OCI-M1 (cell line): ENCODE results near the gene SHANK3.
"Not testable (repeated sequence)": the region's sequence is repeated elsewhere in the genome, so short reads cannot be mapped to it uniquely, and the experiment has no call there.

ENCODE experiments used
- DNase-seq: peaks from one replicate; lab custom pipeline; 2025; lab: John Stamatoyannopoulos, UW

SHANK3 gene

DNA sequence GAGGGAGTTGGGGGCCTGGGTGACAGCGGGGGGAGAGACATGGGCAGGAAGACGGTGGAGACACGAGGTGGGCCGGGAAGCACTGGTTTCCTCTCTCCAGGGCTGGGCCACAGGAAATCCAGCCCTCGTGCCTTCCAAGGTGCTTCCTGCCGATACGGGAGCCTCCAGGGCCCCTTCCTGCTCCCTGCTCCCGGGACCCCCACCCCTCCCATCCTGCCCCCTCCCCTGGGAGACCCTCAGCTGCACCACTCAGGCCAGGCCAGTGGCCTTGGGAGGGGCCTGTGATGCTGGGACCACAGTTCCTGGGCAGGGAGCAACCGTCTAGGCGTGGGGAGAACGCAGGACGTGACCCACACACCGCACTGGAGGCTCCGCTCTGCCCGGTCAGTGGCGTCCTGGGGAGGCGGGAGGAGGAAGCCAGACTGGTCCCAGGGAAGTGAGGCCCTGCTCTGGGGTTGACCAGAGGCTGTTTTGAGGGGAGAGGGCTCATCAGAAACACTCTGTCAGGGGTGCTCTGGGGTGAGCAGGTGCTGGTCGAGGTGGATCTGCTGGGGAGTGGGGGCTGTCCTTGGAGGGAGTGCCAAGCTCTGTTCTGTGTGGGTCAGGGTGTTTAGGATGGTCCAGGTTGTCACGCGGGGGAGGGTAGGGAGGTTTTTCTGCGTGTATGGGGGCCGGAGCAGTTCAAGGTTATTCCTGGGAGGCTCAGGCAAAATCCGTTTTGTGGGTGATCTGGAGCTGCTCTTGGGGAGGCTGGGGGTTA lies at the start of gene SHANK3:
TSS of gene SHANK3 (plus strand) at position 353 of the 760 bp plus-strand sequence.
- DNase-seq: no peak

DNA sequence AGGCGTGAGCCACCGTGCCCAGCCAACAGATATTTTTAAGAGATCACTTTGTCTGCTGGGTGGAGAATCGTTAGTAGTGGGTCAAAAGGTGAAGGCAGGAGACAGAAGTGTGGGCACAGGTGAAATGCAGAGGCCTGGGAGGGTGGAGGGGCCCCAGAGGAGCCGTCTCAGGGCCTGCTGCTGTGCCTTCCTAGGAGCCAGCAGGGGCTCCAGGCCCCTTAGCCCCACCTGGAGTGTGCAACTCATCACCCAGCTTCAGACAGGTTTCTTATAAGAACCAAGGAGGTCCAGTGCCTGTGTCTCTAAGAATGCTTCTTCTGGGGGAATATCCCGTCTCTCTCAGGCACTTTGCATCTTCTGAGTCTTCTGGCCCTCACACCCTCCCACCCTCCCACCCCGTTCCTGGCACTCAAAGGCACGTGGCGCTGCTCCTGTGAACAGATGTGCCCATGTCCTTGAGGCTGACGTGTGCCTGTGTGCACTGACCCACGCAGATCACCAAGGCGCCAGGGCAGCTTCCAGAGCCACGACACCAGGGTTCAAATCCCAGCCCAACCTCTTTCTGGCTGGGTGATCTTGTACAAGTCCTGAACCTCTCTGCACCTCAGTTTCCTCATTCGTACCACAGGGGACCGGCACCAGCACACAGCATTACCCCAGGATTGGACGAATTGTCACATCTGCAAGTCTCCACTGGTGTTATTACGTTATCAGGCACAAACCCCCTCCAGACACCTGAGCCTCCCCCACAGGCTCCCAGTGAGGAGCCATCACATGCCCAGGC lies 48.1 kb upstream of the SHANK3 start:
- no peak for DNase-seq

DNA sequence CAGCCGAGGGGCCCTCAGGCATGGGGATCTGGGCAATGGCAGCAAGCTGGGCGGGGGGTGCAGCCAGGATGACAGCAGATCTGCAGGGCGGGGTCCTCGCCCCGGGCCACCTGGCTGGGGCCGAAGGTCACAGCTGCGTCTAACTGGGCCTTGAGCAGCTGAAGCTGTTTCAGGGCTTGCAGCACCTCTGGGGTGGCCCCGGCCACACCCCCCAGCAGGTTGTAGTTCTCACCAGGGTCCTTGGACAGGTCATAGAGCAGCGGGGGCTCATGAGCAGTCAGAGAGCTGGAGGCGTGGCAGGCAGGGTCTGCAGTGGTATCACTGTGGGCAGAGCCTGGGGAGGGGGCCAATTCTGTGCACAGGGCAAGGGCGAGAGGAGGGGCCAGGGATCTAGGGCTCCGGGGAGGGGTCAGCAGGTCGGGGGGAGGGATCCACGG lies 47.5 kb upstream of the SHANK3 start:
- DNase-seq: no peak

DNA sequence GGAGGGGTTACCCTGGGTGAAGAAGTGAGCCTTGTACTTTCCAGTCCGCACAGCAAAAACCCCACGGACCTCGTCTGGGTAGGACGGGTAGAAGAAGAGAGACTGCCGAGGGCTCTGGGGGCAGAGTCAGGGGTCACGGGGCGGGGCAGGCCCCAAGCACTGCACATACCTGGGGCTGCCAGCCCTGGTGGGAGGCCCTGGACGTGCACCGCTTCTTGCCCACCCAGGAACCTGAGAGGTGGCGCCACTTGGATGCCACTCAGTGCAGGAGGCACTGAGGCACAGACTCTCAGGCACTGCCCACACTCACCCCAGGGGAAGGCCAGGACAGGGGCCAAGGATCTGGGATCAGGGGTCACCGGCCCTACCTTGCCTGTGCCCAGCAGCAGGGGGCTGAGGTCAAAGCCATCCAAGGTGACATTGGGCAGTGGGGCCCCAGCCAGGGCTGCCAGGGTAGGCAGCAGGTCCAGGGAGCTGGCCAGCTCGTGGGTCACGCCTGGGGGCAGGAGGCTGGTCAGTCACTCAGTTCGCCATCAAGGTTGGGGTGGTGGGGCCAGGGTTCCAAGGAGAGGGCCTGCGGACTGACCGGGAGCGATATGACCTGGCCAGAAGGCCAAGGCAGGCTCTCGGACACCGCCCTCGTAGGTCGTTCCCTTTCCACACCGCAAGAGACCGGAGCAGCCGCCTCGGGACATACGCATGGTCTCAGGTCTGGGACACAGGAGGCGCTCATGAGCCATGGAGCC lies 46.9 kb upstream of the SHANK3 start:
- DNase-seq: no peak

DNA sequence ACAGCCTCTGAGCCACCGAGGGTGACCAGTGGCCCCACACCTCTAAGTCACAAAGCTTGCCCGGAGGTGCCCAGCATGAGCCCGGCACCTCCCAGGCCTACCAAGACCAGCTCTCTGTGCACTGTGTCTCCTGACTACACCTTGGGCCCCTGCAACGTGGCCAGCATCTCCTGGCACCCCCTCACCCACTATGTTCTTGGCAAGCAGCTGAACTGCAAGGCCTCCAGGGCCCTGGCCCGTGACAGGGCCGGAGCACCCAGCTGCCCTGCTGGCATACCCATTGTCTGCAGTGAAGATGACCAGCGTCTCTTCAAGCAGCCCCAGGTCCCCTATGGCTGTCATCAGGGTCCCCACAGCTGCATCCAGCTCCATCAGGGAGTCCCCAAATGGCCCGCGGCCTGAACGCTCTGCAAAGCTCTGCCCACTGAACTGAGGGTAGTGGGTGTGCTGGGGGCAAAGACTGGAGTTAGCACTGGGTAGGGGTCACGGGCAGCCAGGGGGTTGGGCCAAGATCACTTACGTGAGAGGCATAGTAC lies 46.2 kb upstream of the SHANK3 start:
- DNase-seq: no peak

DNA sequence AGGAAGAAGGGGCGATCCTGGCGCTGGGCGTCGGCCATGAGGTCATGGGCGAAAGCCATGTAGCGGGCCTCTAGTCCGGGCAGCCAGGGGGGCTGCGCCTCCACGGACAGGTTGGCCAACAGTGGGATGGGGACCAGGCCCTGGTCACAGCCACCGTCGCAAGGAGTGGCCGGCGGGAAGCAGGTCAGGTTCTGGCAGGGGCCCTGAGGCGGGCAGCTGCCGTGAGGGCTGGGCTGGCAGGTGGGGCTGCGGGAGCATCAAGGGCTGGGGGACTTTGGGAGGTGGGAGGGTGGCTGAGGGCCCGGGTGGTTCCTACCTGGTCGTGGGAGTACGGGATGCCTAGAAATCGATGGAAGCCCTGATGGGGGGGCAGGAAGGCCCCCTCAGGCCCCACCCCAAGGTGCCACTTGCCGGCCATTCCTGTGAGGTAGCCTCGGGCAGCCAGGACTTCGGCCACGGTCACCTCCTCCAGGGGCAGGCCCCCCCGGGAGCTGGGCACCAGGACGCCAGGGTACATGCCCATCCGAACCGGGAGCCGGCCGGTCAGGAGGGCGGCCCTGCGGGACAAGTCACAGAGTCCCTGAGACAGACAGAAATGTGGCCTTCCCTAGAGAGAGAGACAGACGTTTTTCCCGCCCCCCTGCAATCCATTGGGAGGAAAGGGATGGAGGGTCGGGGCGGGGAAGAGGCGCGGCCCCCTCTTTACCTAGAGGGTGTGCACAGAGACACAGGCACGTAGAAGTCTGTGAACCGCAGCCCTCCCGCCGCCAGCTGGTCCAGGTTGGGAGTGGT lies 45.6 kb upstream of the SHANK3 start:
- no peak for DNase-seq

DNA sequence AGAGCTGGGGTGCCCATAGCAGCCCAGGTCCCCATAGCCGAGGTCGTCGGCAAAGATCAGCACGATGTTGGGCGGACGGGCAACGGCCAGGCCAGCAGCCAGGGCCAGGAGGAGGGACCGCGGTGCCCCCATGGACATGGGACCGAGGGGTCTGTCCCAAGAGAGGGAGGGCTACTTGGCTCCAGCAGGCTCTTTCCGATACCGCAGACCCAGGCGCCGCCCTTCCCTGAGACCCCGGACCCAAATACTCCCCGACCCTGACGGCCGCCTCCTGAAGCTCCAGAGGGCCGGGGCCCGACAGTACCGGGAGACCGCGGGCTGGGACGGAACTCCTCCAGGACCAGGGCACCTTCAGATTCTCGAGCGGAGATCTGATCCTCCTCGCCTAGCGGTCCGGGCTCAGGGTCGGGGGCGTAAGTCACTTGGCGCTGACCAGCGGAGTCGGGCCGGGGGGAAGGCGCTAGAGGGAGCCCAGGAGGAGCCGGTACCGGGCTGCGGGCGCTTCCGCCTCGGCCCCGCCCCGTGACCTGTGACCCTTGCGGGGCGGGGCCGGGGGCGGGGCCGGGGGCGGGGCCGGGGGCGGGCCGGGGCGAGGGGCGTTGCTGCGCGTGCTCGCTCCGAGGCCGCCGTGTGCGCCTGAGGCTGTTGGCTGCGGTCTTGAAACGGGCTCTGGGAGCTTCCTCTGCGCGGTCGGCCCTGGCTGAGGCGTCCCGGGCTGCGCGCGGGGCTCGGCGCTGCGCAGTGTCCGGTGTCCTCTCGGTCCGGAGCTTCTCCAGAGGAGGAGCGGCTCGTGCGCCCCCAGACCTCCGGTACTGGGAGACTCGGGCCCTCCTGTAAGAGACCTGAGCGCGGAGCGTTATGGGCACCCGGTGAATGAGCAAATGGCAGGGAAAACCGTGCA lies 44.7 kb upstream of the SHANK3 start, which contains the start of gene ARSA:
TSS of gene ARSA (minus strand) at position 511 of the 901 bp plus-strand sequence. CDS start at position 138, 373 bp downstream.
- DNase-seq: peak; percentile 87

DNA sequence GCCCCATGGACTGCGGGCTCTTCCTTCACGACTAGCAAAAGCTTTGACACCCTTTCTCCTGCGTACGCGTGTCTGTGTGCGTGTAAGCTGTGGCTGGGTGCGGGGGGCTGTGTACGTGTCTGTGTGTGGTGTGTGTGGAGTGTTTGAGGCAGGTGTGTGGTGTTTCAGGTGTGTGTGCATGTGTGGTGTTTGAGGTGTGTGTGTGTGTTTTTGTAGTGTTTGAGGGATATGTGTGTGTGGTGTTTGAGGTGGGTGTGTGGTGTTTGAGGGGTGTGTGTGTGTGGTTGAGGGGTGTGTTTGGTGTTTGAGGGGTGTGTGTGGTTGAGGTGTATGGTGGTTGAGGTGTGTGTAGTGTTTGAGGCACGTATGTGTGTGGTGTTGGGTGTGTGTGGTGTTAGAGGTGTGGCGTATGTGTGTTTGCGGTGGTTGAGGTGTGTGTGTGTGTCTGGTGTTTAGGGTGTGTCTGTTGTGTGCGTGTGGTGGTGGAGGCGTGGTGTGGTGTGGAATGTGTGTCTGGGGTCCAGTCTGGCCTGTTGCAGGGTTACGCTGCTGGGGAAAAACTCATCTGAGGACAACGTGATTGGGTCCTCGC lies 44.0 kb upstream of the SHANK3 start:
- DNase-seq: no peak

DNA sequence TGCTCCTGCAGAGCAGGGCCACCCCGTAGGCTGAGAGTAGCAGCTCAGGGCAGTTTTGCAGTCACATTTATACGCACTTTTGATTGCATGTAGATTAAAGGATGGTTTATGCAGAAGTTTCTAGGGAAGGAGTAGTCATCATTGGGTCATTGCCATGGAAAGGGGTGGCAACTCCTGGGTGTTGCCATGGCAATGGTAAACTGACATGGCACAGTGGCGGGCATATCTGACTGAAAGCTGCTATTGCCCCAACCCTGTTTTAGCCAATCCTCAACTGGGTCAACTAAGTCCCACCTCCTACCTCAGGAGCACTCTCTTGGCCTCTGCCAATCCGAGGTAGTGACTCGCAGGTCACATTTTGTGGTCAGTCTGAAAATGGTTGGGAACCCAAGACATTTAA lies 42.2 kb upstream of the SHANK3 start:
- DNase-seq: no peak

DNA sequence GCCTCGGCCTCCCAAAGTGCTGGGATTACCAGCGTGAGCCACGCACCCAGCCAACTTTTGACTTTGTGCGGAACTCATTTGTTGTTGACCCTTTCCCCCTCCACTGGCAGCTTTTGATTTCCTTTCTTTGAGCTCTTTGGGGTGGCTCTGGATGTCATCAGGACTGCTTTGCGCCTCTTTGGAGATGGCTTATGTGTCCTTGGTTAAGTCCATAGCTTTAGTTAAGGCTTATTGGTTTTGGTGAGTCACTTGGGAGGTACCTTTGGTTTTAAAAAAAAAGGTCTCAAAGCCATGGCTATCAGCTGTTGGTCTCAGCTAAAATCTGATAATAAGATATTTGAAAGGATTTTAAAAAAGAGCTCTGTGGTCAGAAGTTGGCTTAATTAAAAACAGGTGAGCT lies 39.5 kb upstream of the SHANK3 start:
- no peak for DNase-seq

DNA sequence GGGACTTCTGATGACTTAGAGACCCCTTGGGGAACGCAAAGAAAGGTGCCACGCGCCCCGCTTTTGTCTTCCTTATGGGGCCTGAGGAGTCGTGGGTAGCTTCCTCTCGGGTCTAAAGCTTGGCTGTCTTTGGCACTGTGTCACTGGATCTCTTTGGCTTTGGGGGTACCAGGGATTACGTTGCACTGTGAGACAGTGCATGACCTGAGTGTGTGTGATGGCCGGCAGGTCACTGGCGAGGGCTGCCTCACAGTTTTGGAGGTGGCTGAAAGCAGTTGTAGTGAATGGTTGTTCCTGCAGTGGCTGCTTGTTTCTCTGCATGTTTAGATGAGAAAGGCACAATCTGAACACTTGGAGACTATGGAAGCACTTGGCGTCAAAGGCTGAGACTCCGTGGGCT lies 38.9 kb upstream of the SHANK3 start:
- DNase-seq: no peak

DNA sequence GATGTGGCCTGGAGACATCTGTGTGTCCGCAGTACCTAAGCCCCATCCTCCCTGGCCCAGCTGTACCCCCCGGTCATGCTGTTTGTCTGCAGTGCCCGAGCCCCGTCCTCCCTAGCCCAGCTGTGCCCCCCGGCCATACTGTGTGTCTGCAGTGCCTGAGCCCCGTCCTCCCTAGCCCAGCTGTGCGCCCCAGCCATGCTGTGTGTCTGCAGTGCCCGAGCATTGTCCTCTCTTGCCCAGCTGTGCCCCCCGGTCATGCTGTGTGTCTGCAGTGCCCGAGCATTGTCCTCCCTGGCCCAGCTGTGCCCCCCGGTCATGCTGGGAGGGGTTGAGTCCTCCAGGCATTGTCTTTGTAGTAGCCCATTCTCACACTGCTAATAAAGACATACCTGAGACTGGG lies 37.0 kb upstream of the SHANK3 start:
- DNase-seq: no peak

DNA sequence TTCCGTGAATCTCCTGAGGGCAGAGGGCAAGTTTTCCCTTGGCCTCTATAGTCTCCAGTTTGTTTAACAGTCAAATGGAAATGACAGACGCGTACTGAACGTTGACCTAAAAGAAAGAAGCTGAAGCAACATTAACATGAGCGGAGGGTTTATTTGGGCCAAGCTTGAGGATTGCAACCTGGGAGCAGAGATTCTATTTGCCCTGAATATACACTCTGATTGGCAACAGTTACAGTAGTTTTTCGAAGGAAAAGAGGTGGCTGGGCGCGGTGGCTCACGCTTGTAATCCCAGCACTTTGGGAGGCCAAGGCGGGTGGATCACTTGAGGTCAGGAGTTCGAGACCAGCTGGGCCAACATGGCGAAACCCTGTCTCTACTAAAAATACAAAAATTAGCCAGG lies 32.3 kb upstream of the SHANK3 start:
- not testable (repeated sequence) for DNase-seq

DNA sequence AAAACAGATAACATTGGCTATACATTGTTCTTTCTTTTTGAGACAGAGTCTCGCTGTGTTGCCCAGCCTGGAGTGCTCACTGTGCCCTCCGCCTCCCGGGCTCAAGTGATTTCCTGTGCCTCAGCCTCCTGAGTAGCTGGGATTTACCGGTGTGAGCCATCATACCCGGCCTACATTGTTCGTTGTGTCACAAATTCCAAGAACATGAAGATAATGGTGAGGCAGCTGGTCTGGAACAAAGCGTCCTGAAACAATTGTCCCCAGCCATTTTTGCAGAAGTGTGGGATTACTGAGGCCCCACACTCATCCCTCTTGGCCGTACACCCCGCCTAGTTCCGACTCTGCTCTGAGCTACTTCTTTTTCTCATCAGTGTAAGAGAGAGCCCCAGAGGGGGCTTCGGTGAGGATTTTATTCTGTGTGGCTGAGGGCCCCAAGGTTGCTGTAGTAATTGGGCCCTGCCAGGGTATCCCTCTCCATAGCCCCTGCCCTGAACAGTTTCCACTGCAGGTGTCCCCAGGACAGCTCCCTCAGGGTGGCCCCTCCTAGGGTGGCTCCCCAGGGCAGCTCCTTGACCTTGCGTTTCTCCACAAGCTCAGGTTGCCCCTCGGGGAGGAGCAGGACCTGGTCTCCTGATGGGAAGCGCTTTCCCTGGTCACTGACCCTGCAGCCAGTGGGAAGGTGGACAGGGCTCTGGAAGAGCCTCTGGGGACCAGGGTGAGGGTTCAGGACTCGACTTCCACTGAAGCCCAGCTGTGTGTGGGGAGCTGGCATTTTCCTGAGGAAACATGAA lies 31.6 kb upstream of the SHANK3 start:
- DNase-seq: no peak

DNA sequence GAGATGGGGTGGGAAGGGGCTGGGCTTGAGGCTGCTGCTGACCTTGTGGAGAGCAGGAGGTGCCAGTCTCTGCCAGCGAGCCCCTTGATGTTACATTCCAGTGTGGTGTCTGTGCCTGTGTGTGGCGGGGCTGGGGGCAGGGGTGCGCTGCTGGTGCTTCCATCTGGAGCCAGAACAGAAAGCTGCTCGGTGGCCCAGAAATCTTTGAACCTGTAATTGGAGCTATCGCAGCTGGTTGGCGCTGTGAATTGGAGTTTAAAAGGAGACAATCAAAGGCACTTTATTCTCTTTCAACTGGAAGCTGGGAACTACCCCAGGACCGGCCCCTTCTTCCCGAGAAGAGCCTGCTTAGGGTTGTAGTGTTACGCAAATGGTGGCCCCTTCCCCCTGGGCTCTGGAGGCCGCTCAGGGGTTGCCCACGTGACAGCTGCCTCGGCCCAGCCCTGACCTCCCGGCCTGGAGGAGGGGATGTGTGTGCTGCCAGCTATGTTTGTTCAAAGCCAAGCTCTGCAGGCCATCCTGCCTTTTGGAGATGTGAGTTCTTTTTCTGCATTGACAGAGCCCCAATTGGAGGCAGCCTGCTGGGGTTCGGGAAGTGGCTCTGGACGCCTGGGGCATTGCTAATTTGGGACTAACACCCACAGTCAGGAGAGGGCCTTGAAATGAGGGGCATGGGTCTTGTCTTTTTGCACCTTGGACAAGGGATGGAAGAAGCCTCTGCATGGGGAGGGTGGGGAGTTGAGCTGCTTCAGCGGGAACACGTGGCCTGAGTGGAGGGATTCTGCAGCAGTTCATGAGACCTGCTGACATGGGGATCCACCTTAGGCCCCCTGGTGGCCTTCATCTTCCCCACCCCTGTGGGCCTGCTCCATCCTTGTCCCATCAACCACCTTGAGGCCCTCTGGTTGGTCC lies 30.7 kb upstream of the SHANK3 start:
- no peak for DNase-seq

DNA sequence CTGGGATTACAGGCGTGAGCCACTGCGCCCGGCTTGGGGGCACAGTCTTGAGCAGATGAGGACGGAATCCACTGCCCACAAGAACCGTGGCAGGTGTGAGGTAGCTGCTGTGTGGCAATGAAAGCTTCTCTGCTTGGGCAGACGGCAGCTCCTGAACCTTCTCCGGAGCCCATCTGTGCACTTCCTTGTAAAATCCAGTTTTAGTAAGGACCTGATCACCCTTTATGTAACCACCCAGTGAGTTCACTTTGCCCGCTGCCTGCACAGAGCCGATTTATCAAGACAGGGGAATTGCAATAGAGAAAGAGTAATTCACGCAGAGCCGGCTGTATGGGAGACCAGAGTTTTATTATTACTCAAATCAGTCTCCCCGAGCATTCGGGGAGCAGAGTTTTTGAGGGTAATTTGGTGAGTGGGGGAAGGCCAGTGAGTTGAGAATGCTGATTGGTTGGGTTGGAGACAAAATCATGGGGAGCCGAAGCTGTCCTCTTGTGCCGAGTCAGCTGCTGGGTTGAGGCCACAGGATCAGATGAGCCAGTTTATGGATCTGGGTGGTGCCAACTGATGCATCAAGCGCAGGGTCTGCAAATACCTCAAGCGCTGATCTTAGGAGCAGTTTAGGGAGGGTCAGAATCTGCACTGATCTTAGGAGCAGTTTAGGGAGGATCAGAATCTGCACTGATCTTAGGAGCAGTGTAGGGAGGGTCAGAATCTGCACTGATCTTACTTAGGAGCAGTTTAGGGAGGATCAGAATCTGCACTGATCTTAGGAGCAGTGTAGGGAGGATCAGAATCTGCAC lies 29.4 kb upstream of the SHANK3 start:
- DNase-seq: not testable (repeated sequence)

DNA sequence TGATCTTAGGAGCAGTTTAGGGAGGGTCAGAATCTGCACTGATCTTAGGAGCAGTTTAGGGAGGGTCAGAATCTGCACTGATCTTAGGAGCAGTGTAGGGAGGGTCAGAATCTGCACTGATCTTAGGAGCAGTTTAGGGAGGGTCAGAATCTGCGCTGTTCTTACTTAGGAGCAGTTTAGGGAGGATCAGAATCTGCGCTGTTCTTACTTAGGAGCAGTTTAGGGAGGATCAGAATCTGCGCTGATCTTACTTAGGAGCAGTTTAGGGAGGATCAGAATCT lies 28.9 kb upstream of the SHANK3 start:
- not testable (repeated sequence) for DNase-seq
